Suppressor macrophage (primary cell): ENCODE data around the gene LNPEP.

ENCODE experiments used
- DNase-seq, 4 experiments: peaks; one replicate each; pipeline ENCODE4 v3.0.0-alpha.2; 2020 to 2022
- total RNA-seq, 17 experiments: gene quantifications; one replicate each; lab custom pipeline; 2026; ENCODE audit warnings: mixed read lengths in 6 of 17, inconsistent platforms in 3 of 17; lab: John Stamatoyannopoulos, UW

The LNPEP gene
- total RNA-seq, result 113 to 254 (median 172) reads per million in 17 experiments

DNA sequence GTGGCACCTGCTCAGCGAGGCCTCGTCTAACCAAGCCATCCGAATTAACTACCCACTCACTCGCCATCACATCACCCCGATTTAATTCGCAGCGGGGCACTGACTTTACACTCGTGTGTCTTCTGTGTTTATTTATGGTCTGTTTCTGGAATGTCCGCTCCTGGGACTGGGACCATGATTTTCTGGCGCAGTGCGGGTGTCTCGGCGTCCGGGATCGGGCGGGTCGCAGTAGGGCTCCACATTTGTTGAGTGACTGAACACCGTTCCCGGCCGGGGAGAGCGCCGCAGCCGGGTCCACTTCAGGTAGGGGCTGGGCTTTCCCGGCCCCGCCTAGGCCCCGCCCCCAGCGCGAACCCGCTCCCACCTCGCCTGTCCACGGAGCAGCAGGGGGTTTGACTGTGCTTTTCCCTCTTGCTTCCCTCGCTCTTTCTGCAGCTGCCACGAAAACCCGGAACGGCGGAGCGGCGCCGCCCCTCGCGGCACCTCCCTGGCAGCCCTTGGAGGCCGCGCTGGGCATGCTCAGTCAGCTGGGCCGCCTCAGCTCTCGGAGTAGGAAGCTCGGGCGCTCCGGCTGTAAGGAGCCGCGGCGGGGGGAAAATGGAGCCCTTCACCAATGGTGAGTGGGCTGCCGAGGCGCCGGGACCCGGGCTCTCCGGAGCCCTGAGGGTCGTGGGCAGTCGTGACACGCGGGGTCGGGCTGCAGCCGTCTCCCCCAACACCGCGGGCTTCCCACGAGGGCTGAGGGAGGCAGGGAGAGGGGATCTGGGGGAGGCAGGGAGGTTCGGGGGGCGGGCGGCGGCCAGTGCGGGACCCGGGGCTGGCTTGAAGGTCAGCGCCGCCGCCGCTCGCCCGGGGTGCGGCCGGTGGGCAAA lies at the start of gene LNPEP:
Gene LNPEP, plus strand, starts transcription at position 522 of the 872 bp plus-strand sequence. Its CDS starts 76 bp downstream, at position 598.
- DNase-seq, result peak; percentile 95 to 98 (median 98)

DNA sequence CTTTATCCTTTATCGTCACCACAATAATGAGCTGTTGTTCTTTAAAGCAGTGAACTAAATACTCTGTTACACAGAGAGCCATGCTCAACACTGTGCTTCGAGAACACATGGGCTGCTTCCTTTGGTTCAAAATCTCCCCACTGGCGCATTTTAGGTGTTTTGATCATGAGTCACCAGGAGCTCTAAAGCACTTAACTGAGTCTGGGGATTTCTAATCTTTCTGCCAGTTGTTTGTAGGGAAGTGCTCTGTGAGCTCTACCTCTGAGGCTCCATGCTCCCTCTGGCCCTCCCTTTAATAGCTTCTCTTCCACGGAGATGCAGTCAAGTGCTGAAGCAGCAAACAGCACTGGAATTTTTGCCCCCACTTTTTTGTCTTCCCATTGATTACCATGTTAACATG lies 42.5 kb upstream of the LNPEP start:
- no peak for DNase-seq

DNA sequence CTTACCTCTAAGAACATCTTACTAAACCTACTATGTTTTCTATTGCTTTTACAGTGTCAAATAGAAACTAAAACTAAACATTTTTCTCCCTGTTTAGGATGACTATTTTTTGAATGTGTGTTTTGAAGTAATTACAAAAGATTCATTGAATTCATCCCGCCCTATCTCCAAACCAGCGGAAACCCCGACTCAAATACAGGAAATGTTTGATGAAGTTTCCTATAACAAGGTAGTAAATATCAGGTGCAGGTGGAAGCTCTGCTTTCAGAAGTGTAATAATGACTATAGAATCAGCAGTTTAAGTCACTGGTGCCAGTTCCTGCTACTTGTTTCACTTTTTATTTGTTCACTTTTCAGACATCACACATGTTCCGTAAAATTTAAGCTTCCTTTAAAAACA lies 39.6 kb upstream of the LNPEP start:
- DNase-seq, result peak in 2 of 4 experiments; percentile 59 to 66

GRCh38 chr5:96896806-96897205 lies 39.1 kb upstream of the LNPEP start:
- peak; percentile 67 to 85 (median 80) for DNase-seq

- no peak for DNase-seq
These were observed 34.5 kb upstream of the LNPEP start for GRCh38 chr5:96901384-96901783.

DNA sequence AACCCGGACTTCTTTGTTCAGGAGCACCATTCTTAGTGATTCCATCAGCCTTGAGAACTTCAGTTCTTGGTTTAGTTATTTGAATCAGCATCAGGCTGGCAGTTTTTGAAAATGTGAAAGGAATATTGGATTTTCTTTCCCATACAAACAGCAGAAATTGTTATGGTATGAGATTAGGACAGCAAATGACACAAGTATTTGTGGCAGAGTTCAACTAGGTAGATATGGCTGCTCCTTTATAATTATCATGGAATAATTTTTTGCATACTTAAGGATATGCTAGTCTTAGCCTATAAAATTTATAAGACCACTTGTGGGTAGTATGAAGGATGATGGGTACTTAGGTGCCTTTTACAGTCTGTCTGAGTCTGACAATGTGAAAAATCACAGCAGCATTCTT lies 34.0 kb upstream of the LNPEP start:
- no peak for DNase-seq

DNA sequence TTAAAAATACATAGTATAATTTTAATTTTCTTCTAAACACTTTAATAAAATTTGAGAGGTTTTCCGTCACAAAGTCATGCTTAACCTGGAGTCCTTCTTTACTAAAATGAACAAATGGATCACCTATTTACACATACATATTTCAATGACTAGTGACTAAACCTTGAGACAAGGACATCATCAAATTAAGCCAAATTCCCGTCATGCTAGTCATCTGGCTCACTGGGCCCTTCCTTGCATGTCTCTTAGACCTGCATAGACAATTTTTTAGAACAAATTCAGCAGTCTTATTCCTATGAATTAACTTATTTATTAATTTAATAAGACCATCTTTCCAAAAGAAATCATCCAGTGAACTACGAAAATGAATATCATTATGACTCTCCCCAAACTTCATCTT lies 33.0 kb upstream of the LNPEP start:
- DNase-seq, result no peak

DNA sequence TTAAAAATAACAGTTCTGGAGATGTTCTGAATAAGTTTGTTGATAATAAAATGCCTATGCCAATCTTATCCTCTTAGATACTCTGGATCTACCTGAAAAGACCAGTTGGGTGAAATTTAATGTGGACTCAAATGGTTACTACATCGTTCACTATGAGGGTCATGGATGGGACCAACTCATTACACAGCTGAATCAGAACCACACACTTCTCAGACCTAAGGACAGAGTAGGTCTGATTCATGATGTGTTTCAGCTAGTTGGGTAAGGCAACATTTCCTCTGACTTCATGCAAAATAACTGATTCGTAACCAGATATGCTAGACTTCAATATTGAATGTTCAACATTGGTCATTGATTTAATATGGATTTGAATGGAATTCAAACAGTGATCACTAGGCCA lies 32.6 kb upstream of the LNPEP start:
- DNase-seq, result no peak

- DNase-seq, result peak; percentile 23 to 48 (median 38)
These were observed 31.6 kb upstream of the LNPEP start for GRCh38 chr5:96904054-96904931.

- DNase-seq, result no peak
These were observed 30.0 kb upstream of the LNPEP start for GRCh38 chr5:96905864-96906263.

DNA sequence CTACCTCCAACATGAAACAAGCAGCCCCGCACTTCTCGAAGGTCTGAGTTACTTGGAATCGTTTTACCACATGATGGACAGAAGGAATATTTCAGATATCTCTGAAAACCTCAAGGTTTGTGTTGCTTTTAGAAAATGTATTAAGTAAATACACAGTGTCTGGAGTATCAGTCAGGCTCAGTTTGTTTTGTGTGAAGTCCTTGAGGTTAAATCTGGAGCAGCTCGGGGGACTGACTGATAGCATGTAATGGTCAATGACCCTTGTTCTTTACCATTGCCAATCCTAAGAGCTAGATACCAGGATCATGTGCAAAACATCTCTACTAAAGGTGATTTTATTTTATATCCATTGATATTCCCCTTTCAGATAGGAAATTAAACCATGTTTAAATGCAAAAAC lies 26.9 kb upstream of the LNPEP start:
- DNase-seq, result no peak

DNA sequence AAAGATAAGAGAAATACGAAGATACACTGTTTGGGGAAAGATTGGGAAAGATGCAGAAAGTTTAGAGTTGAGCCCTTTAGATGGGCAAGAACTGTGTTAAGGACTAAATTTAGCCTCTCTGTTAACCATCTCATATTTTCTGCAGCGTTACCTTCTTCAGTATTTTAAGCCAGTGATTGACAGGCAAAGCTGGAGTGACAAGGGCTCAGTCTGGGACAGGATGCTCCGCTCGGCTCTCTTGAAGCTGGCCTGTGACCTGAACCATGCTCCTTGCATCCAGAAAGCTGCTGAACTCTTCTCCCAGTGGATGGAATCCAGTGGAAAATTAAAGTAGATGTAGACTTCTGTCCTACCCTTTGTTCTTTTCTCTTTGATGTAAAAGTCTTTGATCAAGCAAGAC lies 26.4 kb upstream of the LNPEP start:
- DNase-seq, result no peak

DNA sequence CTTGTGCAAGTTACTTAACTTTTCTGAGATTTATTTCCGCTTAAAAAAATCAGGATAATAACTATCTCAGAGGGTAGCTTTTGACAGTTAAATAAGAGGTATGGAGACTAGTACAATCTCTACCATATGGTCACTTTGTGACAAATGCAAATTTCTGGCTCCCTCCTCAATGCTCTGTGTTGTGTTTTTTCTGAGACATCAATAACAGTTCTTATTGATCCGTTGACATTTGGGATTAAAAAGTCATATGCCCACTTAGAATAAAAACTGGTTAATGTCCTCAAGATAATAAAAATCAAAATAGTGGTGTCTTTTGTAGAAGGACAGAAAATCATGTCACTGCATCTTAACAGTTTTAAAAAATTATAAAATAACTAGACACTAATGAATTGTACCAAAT lies 24.7 kb upstream of the LNPEP start:
- DNase-seq, result no peak

DNA sequence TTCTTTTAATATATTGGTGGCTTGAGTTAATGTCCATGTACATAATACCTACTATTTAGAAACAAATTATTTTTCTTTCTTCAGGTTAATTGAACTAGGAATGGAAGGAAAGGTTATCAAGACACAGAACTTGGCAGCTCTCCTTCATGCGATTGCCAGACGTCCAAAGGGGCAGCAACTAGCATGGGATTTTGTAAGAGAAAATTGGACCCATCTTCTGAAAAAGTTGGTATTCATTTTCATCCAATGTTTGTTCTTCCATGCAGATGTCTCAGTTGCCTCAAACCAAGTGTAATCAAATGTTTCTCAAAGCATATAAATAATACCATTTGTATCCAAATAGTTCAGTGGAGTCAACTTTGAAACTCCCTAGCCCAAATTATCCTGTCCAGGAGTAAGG lies 22.6 kb upstream of the LNPEP start:
- DNase-seq, result no peak

- no peak for DNase-seq
These were observed 16.1 kb upstream of the LNPEP start for GRCh38 chr5:96919754-96920197.

DNA sequence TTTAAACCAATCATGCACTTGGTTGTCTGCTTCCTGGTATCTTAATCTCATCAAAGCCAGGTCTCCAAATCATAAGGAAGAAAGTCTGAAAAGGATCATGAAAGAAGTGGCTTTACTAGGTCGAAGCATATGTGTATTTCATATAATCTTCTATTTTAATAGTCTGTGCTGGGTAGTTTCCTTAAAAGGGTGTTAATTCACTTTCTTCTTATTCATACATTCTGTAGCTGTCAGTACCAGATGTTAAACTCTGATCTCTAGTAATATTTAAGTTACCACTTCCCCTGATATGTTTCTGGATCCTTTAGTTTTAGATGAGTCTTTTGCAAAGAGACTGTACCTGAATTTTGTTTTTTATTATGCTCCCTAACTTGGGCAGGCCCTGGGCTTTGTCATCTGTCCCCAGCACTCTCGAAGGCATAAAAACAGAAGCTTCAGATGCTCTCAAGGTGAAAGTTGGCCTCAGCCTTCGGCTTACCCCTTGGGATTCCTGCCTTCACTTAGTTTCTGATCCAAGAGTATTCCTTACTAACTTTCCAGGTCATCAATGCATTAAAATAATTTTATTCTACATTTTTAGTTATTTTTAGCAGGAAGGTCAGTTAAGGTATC lies 15.0 kb upstream of the LNPEP start:
- DNase-seq, result no peak

GRCh38 chr5:96922499-96923244 lies 13.2 kb upstream of the LNPEP start:
- no peak for DNase-seq

DNA sequence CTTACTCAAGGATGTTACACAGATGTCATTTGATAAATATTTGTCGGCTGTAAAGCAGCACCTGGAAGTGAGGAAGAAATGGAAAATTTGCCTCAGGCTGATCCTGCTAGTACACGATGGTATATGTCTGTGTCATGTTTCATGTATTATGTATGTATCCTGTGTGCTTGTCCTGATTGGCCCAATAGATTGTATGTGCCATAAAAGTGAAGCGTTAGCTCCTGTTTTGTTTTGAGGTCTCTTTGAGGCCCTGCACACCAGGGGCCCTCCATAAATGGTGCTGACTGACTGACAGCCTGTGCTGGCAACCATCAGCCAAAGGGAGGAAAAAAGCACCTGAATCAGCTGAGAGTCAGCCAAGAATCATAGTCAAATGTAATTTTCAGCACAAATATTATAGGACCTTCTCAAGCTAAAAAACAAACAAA lies 11.8 kb upstream of the LNPEP start:
- no peak for DNase-seq

DNA sequence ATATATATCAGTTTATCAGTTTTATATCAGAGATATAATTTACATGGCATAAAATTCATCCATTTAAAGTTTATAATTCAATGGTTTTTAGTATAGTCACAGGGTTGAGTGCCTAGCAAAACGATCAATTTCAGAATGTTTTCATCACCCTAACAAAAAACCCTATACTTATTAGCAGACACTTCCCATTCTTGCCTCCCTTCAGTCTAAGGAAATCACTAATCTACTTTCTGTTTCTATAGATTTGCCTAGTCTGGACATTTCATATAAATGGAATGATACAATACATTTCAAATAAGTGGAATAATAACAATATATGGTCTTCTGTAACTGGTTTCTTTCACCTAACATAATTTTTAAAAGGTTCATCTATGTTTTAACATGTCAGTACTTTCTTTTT lies 9.6 kb upstream of the LNPEP start:
- peak in 1 of 4 experiments; percentile 39 for DNase-seq

DNA sequence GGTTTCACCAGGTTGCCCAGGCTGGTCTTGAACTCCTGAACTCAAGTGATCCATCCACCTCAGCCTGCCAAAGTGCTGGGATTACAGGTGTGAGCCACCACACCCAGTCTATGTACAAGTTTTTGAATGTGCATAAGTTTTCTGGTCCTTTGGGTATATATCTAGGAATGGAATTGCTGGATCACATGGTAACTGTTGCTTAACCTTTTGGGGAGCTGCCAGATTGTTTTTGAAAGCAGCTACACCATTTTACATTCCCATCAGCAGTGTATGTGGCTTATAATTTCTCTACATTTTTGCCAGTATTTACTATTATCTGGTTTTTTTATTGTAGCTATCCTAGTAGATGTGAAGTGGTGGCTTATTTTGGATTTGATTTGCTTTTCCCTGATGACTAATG lies 8.9 kb upstream of the LNPEP start:
- peak in 1 of 4 experiments; percentile 29 for DNase-seq

GRCh38 chr5:96928931-96929708 lies 6.8 kb upstream of the LNPEP start:
- no peak for DNase-seq
